Activated B cell treated with CpG ODN at 0.5 μM for 24 hours (primary cell): ENCODE results near the gene VTCN1. TPM values are rescaled to one million over a fixed set of nuclear protein-coding genes. Genes with fewer than 3 reads are reported as not detected.

Experiments used
- ATAC-seq: fragments of 200-7000 bp; cut with Tn5 transposase; one replicate; pipeline ENCODE4 v1.10.0; 2021; ENCODE audit warnings: low read depth, mild to moderate bottlenecking, moderate library complexity
- CTCF ChIA-PET: fragments of 350-600 bp; sonication (Branson Sonifier 250); formaldehyde crosslinking; loops from one replicate; lab custom pipeline; 2021; ENCODE audit warnings: antibody characterized with exemption; lab: Charles Lee
- POLR2A ChIA-PET: fragments of 350-600 bp; sonication (Branson Sonifier 250); formaldehyde crosslinking; loops from one replicate; lab custom pipeline; 2021; ENCODE audit warnings: antibody characterized with exemption; lab: Charles Lee
- DNase-seq: peaks from one replicate; pipeline ENCODE4 v3.0.0; 2022
- H3K27ac Mint-ChIP-seq: one replicate; pipeline ENCODE4 v1.8.0; 2020; ENCODE audit warnings: mixed read lengths
- H3K27me3 Mint-ChIP-seq: one replicate; pipeline ENCODE4 v1.8.0; 2021; ENCODE audit warnings: mixed read lengths
- H3K36me3 Mint-ChIP-seq: one replicate; pipeline ENCODE4 v1.8.0; 2021; ENCODE audit warnings: low read depth, mixed read lengths
- H3K4me1 Mint-ChIP-seq: one replicate; pipeline ENCODE4 v1.8.0; 2021; ENCODE audit warnings: mixed read lengths
- H3K4me3 Mint-ChIP-seq: one replicate; pipeline ENCODE4 v1.8.0; 2020; ENCODE audit warnings: mild to moderate bottlenecking, mixed read lengths
- H3K9me3 Mint-ChIP-seq: one replicate; pipeline ENCODE4 v1.8.0; 2020; ENCODE audit warnings: mixed read lengths
- CTCF ChIP-seq: fragments of 200-600 bp; IDR thresholded peaks from one replicate; pipeline ENCODE4 v1.8.0; 2022; ENCODE audit warnings: antibody characterized with exemption, mild to moderate bottlenecking
- intact Hi-C: fragments of 100-400 bp; cut with micrococcal nuclease; formaldehyde crosslinking; loops from one replicate; pipeline ENCODE4 v1.15.1; 2024
- total RNA-seq: library from RNA; stranded (reverse); gene quantifications from 2 replicates; pipeline ENCODE4 v1.2.3, GENCODE V29; 2022

VTCN1 gene
- total RNA-seq, 1 donor from 2014 or later: not detected

- Mint-ChIP-seq H3K4me3 (no peak overlapping the region), H3K4me1 (no peaks in the 10 kb centered on the region), H3K36me3 (no peaks in the 10 kb centered on the region), H3K27ac (no peak overlapping the region), H3K27me3 (no peaks in the 10 kb centered on the region), H3K9me3 (no peaks in the 10 kb centered on the region)
- ChIA-PET POLR2A (no interaction called here), CTCF (no interaction called here)
- intact Hi-C loops: no loop called here
- TF ChIP-seq CTCF: no peak
- DNase-seq (no peak), ATAC-seq (no peak)
Observed at GRCh38 chr1:117235863-117236465, 25.2 kb upstream of the VTCN1 start.

DNA sequence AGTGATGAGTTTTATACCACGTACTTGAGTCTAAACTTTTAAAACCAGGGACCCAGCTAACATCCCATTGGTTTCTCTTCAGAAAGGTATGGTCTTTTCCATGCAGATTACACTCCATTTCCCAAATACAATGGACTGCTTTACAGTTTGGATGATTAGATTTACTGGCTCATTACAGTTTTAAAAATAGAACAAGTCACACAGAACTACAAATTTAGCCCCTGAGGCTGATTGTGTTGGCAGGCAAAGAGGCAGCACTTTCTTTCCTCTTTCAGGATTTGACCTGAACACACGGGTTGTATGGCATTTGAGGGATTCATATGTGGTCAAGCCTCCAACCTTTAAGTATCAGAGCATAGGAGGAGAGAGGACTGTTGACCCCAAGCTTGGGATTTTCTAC is 21.8 kb upstream of the VTCN1 start:
- CTCF ChIA-PET: no interaction called here
- no peaks in the 10 kb centered on the region for H3K9me3 Mint-ChIP-seq
- no peak for DNase-seq
- H3K36me3 Mint-ChIP-seq: no peaks in the 10 kb centered on the region
- POLR2A ChIA-PET: no interaction called here
- H3K27ac Mint-ChIP-seq: no peak overlapping the region
- H3K4me3 Mint-ChIP-seq: no peak overlapping the region
- H3K4me1 Mint-ChIP-seq: no peaks in the 10 kb centered on the region
- intact Hi-C loops: no loop called here
- no peak for TF ChIP-seq CTCF
- ATAC-seq: no peak
- H3K27me3 Mint-ChIP-seq: no peaks in the 10 kb centered on the region

DNA sequence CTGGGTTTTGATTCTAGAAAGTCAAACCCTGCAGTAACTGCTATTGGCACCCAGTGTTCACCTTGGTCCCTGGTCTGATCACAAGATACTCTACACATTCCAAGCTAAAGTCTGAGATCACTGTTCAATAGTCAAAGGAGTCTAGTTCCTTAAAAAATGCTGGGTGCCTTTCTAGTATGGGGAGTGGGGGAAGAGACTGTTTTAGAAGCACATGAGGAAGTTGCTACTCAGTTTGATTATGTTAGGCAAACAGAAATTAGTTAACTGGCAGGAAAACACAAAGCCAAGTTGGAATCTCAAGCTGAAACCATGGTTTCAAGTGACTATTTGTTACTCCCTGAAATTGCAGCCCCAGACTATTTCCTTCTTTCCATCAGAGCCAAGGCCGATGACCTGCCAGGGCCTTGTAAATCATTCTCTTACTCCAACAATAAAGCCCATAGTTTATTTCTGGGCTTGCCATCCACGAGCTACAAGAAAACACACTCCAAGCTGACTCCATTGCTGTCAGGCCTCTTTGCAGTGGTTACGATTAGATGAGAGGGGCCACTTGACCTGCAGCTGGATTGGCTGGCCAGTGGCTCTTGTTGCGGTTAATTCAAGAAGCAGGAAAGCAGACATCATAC is 21.1 kb upstream of the VTCN1 start:
- ChIA-PET CTCF (no interaction called here), POLR2A (no interaction called here)
- H3K9me3 Mint-ChIP-seq: no peaks in the 10 kb centered on the region
- DNase-seq: no peak
- no peak overlapping the region for H3K4me3 Mint-ChIP-seq
- no peaks in the 10 kb centered on the region for H3K27me3 Mint-ChIP-seq
- H3K4me1 Mint-ChIP-seq: no peaks in the 10 kb centered on the region
- no peak for TF ChIP-seq CTCF
- no peaks in the 10 kb centered on the region for H3K36me3 Mint-ChIP-seq
- no peak overlapping the region for H3K27ac Mint-ChIP-seq
- intact Hi-C loops: no loop called here
- ATAC-seq: no peak

GRCh38 chr1:117231312-117231711 is 20.6 kb upstream of the VTCN1 start:
- H3K27ac Mint-ChIP-seq: no peak overlapping the region
- no peaks in the 10 kb centered on the region for H3K9me3 Mint-ChIP-seq
- no peaks in the 10 kb centered on the region for H3K27me3 Mint-ChIP-seq
- ChIA-PET CTCF (no interaction called here), POLR2A (no interaction called here)
- no peak overlapping the region for H3K4me3 Mint-ChIP-seq
- H3K4me1 Mint-ChIP-seq: no peaks in the 10 kb centered on the region
- no peak for DNase-seq
- intact Hi-C loops: no loop called here
- TF ChIP-seq CTCF: no peak
- ATAC-seq: no peak
- no peaks in the 10 kb centered on the region for H3K36me3 Mint-ChIP-seq

- Mint-ChIP-seq H3K4me1 (no peaks in the 10 kb centered on the region), H3K9me3 (no peaks in the 10 kb centered on the region), H3K4me3 (no peak overlapping the region), H3K27ac (no peak overlapping the region), H3K36me3 (no peaks in the 10 kb centered on the region), H3K27me3 (no peaks in the 10 kb centered on the region)
- DNase-seq (no peak), ATAC-seq (no peak)
- POLR2A ChIA-PET: interaction anchor here (0.6 kb wide), 1 partner anchor 20 kb away, joined by 3 read pairs; no protein-coding TSS in a partner anchor
- no peak for TF ChIP-seq CTCF
- CTCF ChIA-PET: no interaction called here
- intact Hi-C loops: no loop called here
Observed at GRCh38 chr1:117229217-117229616, 18.5 kb upstream of the VTCN1 start.
